NCI-H1105 (cell line): ENCODE results near the gene NFE2.
"Not testable (repeated sequence)": the region's sequence is repeated elsewhere in the genome, so short reads cannot be mapped to it uniquely, and the experiment has no call there.

ENCODE experiments used
- DNase-seq: peaks from one replicate; lab custom pipeline; 2025; lab: John Stamatoyannopoulos, UW

The NFE2 gene

DNA sequence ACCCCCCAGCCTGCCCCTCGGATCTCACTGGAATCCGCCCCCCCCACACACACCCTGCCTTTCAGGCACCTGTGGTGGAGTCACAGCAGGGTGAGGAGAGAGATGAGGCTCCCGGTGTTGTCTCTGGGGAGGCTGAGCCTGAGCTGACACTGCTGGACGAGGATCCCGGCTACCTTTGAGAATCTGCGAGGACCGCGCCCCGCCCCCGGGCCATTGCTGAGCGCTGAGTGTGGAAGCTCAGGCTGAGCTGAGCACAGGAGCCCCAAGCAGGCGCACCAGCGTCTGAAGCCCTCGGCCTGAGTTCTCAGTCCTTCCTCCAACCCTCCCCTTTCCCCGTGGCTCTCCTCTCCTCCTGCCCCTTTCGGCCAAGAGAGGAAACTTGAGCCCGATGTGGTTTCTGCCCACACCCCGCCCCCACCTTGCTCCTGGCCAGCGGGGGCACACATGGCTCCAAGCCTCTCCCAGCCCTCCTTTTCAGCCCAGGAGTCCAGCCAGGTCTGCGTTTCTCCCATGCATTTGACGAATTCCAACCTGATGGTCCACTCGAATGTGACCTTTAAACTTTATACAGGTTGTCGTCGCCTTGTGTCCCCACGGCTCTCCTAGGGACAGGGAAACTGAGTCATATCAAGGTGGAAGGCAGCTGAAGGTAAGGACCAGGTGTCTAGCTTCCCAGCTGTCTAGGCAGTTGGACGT, at the start of gene NFE2:
Gene NFE2, minus strand, starts transcription at position 284 of the 696 bp plus-strand sequence. CDS start 5,767 bp downstream, outside the sequence.
- DNase-seq, result no peak

DNA sequence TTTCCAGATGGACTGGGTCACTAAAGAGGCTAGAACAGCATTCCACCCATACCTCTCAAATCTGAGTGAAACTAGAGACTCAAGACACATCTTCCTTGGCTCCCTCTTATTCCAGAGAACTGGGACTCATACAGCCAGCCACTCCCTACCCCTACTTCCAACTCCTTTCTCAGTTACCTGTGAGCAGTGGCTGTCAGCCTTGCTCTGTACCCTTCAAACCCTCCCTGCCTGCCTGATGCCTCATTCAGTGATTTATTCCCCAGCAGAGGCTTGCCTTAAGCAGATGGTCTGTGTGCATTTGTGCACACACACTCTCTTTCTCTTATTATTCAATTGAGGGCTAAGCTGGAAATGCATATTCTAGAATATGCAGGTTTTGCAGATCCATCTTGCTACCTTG, 48.9 kb upstream of the NFE2 start:
- DNase-seq, result no peak

GRCh38 chr12:54349036-54349435, 48.2 kb upstream of the NFE2 start:
- DNase-seq, result no peak

DNA sequence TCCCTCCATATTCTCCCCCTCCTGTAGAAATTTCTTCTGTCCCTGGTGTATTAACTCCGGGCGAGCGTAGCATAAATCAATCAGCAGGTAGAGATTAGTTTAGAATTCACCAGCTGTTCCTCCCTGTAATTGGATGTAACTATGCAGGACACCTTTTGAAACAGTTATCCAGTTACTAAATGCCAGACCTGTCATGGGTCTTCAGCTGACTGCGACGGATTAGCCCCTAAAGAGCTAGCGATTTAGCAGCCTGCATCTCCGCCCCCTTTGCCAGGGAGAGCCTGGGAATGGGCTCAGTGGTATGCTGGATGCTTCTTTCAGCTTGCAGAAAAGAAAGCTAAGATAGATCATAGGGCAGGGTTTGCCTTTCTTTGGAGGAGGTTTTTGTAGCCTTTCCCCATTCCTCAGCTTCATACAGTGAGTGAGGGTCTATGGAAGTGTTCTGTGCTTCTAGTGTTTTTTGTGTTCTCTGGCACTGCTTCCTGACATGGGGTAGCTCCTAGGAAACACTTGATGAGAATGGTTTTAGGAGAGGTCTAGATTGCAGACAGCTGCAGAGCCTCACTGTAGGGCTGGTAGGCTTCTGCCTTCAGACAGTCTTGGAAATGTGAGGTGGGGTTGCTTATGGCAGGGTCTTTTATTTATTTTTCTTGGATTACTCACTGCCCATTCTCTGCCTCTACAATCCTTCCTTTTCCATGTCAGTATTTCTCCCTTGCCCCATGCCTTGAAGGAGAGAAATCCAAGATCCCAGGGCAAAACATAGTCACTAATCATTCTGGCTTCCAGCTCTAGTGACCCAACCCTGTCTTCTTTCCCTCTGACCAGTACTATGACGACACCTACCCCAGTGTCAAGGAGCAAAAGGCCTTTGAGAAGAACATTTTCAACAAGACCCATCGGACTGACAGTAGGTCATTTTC, 40.8 kb upstream of the NFE2 start:
- DNase-seq, result no peak

- DNase-seq, result no peak
Observed at GRCh38 chr12:54340846-54341245, 40.0 kb upstream of the NFE2 start.

DNA sequence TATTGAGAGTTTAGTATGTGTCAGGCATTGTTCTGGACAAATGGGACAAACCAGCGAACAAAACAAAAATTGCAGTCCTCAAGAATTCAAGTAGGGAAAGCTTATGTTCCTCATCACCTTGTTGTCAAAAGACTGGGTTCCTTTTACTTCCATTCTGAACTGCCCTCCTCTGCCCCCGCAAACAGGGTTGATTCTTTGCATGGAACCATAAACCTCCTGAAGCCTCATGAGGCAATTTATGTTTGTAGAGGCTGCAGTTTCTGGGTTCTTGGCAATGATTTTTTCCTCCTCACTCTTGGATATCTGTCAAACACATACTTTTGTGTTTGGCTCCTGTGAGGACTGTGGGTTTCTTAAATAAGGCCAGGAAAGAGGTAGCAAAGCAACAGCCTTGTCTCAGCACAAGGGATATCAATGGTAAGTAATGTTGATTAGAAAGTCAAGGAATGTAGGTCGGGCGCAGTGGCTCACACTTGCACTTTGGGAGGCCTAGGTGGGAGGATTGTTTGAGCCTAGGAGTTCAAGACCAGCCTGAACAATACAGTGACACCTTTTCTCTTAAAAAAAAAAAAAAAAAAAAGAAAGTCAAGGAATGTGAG, 38.0 kb upstream of the NFE2 start:
- DNase-seq, result no peak

DNA sequence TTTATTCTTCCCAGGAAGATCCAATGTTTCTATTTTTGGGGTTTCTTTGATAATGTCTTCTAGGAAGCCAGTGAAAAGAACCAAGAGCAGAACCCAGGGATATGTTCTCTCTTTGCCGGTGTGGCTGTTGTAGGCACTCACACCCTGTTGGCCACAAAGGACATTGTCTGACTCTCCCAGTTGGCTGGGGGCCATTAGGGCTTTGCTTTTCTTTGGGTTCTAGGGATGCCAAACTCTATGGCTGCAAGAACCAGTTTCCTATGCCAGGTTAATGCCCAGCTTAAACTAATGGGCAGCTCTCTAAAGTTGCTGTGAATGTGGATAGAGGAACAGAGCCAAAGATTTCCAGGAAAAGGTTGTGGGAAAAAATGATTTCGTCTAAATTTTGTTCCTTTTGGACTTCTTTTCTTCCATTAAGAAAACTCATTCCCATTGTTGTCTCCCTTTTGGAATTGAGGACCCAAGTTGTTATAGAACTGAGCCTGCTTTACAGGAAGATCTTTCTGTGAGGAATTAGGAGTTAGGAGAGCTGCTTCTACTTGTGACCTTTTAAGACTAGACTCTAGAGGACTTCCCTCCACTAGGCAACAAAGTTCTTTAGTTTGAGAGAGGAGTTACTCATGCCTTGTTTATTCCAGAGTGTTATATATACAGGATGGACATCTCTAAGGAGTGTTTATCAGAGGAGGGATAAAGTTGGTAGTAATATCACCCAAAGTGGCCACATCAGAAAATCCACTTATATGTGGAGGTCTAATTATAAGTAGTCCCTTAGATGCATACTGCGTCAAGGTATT, 37.2 kb upstream of the NFE2 start:
- DNase-seq, result no peak

DNA sequence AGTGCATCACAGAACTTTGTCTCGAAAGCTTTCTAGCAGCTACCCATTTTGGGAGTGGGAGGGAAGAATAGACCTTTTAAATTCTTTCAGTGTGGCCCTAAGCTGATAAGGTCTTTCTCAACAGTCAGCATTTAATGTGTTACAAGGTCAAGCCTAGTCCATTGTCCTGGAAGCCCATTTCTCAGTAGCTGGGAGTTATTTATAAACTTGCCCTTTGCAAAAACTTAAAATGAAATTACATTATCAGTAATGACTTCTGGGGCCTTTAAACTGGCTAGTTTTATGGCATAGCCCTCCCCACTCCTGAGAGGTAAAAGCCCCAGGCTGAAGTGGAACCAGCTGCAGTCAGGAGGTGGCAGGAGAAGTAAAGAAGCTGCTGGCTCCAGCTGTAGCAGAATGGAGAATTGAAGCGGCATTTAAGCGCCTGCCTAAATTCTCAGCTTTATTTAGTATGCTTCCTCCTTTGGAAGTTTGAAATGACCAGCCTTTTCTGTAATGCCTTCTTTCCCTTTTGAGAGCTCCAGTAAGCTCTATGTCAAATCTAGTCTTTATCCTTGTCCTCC, 36.5 kb upstream of the NFE2 start:
- DNase-seq, result no peak

GRCh38 chr12:54333420-54334034, 32.7 kb upstream of the NFE2 start:
- no peak for DNase-seq

DNA sequence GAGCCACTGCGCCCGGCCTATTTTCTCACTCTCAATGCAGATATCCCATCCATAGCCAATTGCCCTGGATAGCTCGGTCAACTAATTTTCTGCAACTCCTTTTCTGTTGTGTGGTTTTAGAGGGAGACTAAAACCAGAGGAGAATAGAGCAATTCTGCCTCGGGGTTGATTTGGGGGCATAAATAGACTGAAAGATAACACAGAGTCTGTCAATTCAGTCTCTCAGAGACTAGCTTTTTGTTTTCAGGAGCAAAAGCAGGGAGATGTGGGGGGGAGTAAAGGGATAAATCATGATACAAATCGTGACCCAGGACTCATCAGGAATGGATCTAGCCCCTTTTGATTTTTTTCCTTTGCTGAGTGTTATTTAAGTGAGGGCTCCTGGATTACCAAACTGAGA, 30.6 kb upstream of the NFE2 start:
- DNase-seq, result no peak

GRCh38 chr12:54330442-54330841, 29.6 kb upstream of the NFE2 start:
- no peak for DNase-seq

DNA sequence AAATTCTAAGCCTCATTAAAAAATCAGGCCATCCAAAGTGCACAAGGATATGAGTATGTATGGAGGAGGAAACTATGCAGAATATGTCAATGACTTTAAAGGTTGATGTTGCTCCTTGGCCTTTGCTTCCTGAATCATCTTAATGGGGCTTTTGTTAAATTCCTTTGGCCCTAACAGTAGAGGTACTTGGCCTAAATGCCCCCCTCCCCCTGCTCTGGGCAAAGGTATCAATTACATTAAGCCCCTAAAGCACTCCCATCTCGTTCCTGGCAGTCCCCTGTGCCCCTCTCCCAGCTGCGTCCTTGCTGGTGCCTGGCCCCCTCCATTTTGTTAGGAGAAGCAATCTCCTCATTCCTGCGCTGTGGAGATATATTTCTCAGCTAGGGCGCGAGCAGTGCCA, 28.9 kb upstream of the NFE2 start:
- DNase-seq, result no peak

DNA sequence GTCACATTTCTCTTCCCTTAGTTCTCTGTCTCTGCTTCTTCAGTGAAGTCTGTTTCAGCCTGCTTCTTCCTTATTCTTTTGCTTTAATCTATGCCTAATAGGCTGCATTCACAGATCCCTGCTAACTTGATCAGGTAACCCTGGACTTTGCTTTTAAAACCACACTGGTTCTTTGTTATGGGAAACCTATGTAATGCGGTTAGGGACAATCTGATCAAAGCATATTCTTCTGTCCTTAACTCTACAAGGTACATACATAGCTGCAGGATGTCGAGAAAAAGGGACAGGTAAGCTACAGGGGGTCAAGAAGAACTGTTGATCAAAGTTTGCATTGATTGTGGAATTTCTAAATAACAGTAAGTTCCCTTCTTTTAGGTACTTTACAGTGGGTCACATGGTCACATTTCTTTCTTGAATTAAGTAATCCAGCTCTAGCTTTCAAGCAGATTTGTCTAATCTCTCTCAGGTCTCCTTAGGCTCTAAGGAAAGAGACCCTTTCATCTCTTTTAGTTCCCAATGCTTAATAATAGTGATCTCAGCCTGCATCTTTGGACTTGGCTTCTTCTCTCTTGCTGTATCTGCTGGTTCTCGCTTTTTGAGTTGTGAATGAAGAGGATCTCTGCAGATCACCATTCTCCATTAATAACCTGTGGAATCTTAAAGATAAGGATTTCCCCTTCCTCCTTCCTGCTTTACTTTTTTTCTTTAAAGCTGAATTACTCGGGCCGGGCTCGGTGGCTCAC, 28.0 kb upstream of the NFE2 start:
- no peak for DNase-seq

GRCh38 chr12:54325442-54326109, 24.8 kb upstream of the NFE2 start:
- DNase-seq, result not testable (repeated sequence)

GRCh38 chr12:54324617-54325441, 24.0 kb upstream of the NFE2 start, which contains the start of gene COPZ1:
TSS of gene COPZ1 (plus strand) at chr12:54325131. CDS start at chr12:54325164, 33 bp downstream.
- DNase-seq, result peak; percentile 93

DNA sequence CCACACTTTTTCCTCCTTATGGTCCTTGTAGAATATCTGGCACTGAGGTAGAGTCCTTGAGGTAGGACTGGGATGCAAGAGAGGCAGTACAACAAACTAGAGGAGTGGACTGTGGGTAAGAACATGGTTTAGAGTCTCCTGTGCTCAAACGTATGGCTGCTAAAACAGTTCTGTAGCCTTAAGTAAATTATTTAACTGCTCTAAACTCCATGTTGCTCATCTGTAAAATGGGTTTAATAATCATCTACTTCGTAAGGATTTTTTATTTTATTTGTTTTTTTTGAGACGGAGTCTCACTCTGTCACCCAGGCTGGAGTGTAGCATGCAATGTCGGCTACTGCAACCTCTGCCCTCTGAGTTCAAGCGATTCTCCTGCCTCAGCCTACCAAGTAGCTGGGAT, 20.5 kb upstream of the NFE2 start:
- DNase-seq, result no peak

DNA sequence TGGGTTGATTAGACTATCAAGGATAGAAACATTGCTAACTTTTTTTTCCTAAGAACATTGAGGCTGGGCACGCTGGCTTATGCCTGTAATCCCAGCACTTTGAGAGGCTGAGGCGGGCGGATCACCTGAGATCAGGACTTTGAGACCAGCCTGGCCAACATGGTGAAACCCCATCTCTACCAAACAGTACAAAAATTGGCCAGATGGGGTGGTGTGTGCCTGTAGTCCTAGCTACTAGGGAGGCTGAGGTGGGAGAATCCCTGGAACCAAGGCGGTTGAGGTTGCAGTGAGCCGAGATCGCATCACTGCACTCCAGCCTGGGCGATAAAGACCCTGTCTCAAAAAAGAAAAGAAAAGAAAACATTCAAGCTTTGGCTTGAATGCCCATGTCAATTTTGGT, 11.5 kb upstream of the NFE2 start:
- not testable (repeated sequence) for DNase-seq

GRCh38 chr12:54311051-54311450, 10.2 kb upstream of the NFE2 start:
- no peak for DNase-seq
